ENCODE measurements around the gene STXBP4. TPM values are rescaled to one million over a fixed set of nuclear protein-coding genes. Genes with fewer than 3 reads are reported as not detected.

STXBP4 gene
- total RNA-seq, 2 donors from 2014 or later, result 12.7 to 31.4 TPM

GRCh38 chr17:54932711-54933110, 35.9 kb upstream of the STXBP4 start:
- peaks cover 38% of the 10 kb centered on the region for H3K36me3 ChIP-seq
- H3K9me3 ChIP-seq, result no peaks in the 10 kb centered on the region
- H3K27me3 ChIP-seq (replicated peaks; ENCODE audit: insufficient read depth), result no peaks in the 10 kb centered on the region
- ATAC-seq (ENCODE audit: insufficient number of reproducible peaks, low FRiP score, low read depth) (no peak), DNase-seq (ENCODE audit: low spot score) (no peak)
- TF ChIP-seq, protein P1, sequence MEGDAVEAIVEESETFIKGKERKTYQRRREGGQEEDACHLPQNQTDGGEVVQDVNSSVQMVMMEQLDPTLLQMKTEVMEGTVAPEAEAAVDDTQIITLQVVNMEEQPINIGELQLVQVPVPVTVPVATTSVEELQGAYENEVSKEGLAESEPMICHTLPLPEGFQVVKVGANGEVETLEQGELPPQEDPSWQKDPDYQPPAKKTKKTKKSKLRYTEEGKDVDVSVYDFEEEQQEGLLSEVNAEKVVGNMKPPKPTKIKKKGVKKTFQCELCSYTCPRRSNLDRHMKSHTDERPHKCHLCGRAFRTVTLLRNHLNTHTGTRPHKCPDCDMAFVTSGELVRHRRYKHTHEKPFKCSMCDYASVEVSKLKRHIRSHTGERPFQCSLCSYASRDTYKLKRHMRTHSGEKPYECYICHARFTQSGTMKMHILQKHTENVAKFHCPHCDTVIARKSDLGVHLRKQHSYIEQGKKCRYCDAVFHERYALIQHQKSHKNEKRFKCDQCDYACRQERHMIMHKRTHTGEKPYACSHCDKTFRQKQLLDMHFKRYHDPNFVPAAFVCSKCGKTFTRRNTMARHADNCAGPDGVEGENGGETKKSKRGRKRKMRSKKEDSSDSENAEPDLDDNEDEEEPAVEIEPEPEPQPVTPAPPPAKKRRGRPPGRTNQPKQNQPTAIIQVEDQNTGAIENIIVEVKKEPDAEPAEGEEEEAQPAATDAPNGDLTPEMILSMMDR (IDR thresholded peaks at IDR 0.05), result no peak
- no peak overlapping the region for H3K4me3 ChIP-seq
- no peaks in the 10 kb centered on the region for H3K4me1 ChIP-seq (ENCODE audit: control insufficient read depth in 1 of 2, low read depth in 2 of 2)
- no peak overlapping the region for H3K27ac ChIP-seq

DNA sequence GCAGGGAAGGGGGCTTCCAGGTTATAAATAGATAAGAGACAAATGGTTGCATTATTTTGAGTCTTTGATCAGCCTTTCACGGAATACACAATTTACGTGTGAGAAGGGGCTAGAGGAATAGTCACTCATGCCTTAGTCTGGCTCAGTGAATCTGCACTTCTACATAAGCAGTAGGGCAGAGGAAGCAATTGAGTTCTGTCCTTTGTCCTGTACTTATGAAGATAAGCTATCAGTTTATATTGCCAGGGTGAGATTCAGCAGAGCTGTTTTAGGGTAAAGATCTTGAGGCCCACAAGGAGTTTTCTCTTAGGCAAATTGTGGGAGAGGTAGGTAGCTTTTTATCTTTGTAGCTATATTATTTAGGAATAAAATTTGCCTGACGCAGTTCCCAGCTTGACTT, 34.6 kb upstream of the STXBP4 start:
- Histone ChIP-seq H3K9me3 (no peaks in the 10 kb centered on the region), H3K4me1 (ENCODE audit: control insufficient read depth in 1 of 2, low read depth in 2 of 2) (no peaks in the 10 kb centered on the region), H3K4me3 (no peak overlapping the region), H3K27me3 (replicated peaks; ENCODE audit: insufficient read depth) (no peaks in the 10 kb centered on the region), H3K36me3 (peaks cover 42% of the 10 kb centered on the region), H3K27ac (no peak overlapping the region)
- TF ChIP-seq, protein P1 (IDR thresholded peaks at IDR 0.05), result no peak
- ATAC-seq (ENCODE audit: insufficient number of reproducible peaks, low FRiP score, low read depth), result no peak
- no peak for DNase-seq (ENCODE audit: low spot score)

GRCh38 chr17:54935471-54935870, 33.1 kb upstream of the STXBP4 start:
- H3K27me3 ChIP-seq (replicated peaks; ENCODE audit: insufficient read depth), result no peaks in the 10 kb centered on the region
- H3K4me3 ChIP-seq, result no peak overlapping the region
- H3K36me3 ChIP-seq, result peaks cover 51% of the 10 kb centered on the region
- H3K4me1 ChIP-seq (ENCODE audit: control insufficient read depth in 1 of 2, low read depth in 2 of 2), result no peaks in the 10 kb centered on the region
- H3K9me3 ChIP-seq, result no peaks in the 10 kb centered on the region
- TF ChIP-seq, protein P1 (IDR thresholded peaks at IDR 0.05), result no peak
- ATAC-seq (ENCODE audit: insufficient number of reproducible peaks, low FRiP score, low read depth), result no peak
- DNase-seq (ENCODE audit: low spot score), result no peak
- no peak overlapping the region for H3K27ac ChIP-seq

DNA sequence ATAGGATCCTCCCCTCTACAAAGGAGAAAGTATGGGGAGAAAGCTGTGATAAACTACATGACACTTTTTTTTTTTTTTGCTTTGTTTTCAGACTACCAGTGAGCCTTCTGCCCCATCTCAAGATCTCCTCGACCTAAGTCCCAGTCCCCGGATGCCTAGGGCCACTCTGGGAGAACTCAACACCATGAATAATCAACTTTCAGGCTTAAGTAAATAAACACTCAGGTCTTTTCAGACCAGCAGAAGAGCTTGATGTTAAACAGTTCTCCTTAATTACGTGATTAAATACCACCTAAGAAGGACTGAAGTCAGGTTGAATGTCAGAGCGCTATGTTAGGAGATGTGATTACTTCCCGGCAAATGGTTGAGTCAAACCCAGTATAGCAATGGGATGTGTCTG, 31.5 kb upstream of the STXBP4 start:
- Histone ChIP-seq H3K4me3 (no peak overlapping the region), H3K27me3 (replicated peaks; ENCODE audit: insufficient read depth) (no peaks in the 10 kb centered on the region), H3K36me3 (peaks cover 47% of the 10 kb centered on the region), H3K4me1 (ENCODE audit: control insufficient read depth in 1 of 2, low read depth in 2 of 2) (no peaks in the 10 kb centered on the region), H3K27ac (no peak overlapping the region), H3K9me3 (no peaks in the 10 kb centered on the region)
- no peak for DNase-seq (ENCODE audit: low spot score)
- no peak for ATAC-seq (ENCODE audit: insufficient number of reproducible peaks, low FRiP score, low read depth)
- TF ChIP-seq, protein P1 (IDR thresholded peaks at IDR 0.05), result no peak

- no peaks in the 10 kb centered on the region for H3K27me3 ChIP-seq (replicated peaks; ENCODE audit: insufficient read depth)
- H3K9me3 ChIP-seq, result no peaks in the 10 kb centered on the region
- H3K4me3 ChIP-seq, result no peak overlapping the region
- no peak for DNase-seq (ENCODE audit: low spot score)
- ATAC-seq (ENCODE audit: insufficient number of reproducible peaks, low FRiP score, low read depth), result no peak
- H3K27ac ChIP-seq, result no peak overlapping the region
- TF ChIP-seq, protein P1 (IDR thresholded peaks at IDR 0.05), result no peak
- H3K36me3 ChIP-seq, result peaks cover 47% of the 10 kb centered on the region
- H3K4me1 ChIP-seq (ENCODE audit: control insufficient read depth in 1 of 2, low read depth in 2 of 2), result no peaks in the 10 kb centered on the region
These were observed 31.1 kb upstream of the STXBP4 start for GRCh38 chr17:54937426-54937825.
